ENCODE measurements around the gene HERPUD1. TPM values are rescaled to one million over a fixed set of nuclear protein-coding genes. Genes with fewer than 3 reads are reported as not detected.

Gene HERPUD1
- total RNA-seq, 1 donor from 2014 or later, result 81.6 TPM

Other genes with a start within 250 kb of the HERPUD1 start
- gene MT1X, start 249.7 kb upstream of the HERPUD1 start, total RNA-seq (ENCODE audit: insufficient read depth, low replicate concordance), result 2.9 TPM
- 29.9 TPM for gene NUP93, start 202.0 kb upstream of the HERPUD1 start, total RNA-seq (ENCODE audit: insufficient read depth, low replicate concordance)
- 0.96 TPM for gene SLC12A3, start 66.9 kb upstream of the HERPUD1 start, total RNA-seq (ENCODE audit: insufficient read depth, low replicate concordance)
- not detected for gene CETP, start 29.8 kb downstream of the HERPUD1 start, total RNA-seq (ENCODE audit: insufficient read depth, low replicate concordance)
- gene NLRC5, start 57.4 kb downstream of the HERPUD1 start, total RNA-seq (ENCODE audit: insufficient read depth, low replicate concordance), result 15.9 TPM
- gene CPNE2, start 160.4 kb downstream of the HERPUD1 start, total RNA-seq (ENCODE audit: insufficient read depth, low replicate concordance), result 23.1 TPM